Fibroblast of the aortic adventitia (primary cell): ENCODE results near the gene HSD3B7. TPM values are rescaled to one million over a fixed set of nuclear protein-coding genes. Genes with fewer than 3 reads are reported as not detected.

Source experiments
- DNase-seq: peaks from one replicate; pipeline ENCODE4 v3.0.0-alpha.2; 2010; ENCODE audit warnings: low read depth
- H3K4me3 ChIP-seq: 2 replicates; pipeline ENCODE4 v1.5.1; 2011; ENCODE audit warnings: low read depth, mild to moderate bottlenecking, control low read depth, low read length, moderate library complexity
- total RNA-seq: library from RNA; depleted of rRNA; stranded (reverse); fragments of >200 nt; gene quantifications from 2 replicates; pipeline ENCODE4 v1.2.3, GENCODE V29; 2012; ENCODE audit warnings: low replicate concordance
- TF ChIP-seq, protein P1 (sequence below): IDR thresholded peaks from 2 replicates; pipeline ENCODE4 v1.5.1; 2011; ENCODE audit warnings: mild to moderate bottlenecking, low read length, control low read depth, inconsistent platforms; ENCODE audit not compliant: insufficient read depth

HSD3B7 gene
- total RNA-seq, 1 donor, result 60.9 TPM

DNA sequence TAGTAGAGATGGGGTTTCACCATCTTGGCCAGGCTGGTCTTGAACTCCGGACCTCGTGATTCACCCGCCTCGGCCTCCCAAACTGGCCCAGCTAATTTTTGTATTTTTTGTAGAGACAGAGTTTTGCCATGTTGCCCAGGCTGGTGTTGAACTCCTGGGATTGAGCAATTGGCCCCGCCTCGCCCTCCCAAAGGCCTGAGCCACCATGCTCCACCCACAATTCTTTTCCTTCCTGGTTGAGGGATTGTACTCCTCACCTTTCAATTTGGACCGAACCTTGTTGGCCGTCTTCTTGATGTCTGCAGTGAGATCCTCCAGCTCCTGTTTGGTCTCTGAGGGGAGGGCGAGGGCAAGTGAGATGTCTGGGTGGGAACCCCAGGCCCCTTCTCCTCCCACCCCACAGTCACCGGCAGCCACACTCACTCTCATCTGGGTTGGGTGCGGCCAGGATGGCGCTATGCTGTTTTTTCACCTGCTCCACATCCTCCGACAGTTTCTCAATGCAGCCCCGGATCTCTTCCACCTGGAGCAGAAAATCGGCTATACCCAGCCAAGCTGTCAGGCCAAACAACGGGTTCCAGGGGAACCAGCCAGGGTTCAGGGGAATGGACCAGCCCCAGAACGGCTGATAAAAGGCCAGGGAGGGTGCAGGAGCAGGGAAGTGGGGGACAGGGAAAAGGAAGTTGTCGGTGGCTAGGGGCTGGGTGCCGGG lies 15.8 kb downstream of the HSD3B7 start:
- H3K4me3 ChIP-seq, result no peak overlapping the region
- DNase-seq, result no peak
- TF ChIP-seq, protein P1, sequence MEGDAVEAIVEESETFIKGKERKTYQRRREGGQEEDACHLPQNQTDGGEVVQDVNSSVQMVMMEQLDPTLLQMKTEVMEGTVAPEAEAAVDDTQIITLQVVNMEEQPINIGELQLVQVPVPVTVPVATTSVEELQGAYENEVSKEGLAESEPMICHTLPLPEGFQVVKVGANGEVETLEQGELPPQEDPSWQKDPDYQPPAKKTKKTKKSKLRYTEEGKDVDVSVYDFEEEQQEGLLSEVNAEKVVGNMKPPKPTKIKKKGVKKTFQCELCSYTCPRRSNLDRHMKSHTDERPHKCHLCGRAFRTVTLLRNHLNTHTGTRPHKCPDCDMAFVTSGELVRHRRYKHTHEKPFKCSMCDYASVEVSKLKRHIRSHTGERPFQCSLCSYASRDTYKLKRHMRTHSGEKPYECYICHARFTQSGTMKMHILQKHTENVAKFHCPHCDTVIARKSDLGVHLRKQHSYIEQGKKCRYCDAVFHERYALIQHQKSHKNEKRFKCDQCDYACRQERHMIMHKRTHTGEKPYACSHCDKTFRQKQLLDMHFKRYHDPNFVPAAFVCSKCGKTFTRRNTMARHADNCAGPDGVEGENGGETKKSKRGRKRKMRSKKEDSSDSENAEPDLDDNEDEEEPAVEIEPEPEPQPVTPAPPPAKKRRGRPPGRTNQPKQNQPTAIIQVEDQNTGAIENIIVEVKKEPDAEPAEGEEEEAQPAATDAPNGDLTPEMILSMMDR, result no peak

DNA sequence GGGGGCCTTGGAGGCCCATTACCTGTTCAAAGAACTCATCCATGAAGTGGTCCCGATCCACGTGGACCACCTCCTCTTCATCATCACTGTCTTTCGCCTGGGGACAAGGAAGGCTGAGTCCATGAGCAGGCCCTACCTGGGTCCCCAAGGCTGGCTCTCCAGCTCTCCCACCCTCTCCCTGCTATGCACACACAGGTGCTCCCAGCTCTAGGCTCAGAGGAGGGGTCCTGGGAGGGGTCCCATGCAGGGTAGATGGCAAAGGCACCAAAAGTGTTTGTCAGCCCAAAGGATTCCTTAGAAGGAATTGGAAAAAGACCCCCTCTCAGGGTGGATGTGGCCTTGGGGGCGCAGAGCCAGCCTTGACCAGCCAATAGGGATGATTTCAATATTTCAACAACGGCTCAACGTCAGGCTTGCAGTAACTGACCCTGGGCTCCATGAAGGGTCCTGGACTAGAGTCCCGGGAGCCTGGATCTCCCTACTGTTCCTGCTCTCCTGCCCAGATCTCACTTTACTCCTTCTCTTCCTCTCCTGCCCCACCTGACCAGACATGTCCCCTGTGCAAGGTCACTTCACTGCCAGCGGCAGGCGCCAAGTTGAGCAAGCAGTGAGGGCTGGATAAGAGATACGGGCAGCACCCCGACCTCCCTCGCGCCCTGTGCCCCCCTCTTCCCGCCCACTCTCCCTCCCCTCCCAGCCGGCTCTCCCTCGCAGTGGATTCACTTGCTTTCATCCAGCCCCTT lies 16.7 kb downstream of the HSD3B7 start:
- DNase-seq, result no peak
- no peak overlapping the region for H3K4me3 ChIP-seq
- TF ChIP-seq, protein P1, result no peak

DNA sequence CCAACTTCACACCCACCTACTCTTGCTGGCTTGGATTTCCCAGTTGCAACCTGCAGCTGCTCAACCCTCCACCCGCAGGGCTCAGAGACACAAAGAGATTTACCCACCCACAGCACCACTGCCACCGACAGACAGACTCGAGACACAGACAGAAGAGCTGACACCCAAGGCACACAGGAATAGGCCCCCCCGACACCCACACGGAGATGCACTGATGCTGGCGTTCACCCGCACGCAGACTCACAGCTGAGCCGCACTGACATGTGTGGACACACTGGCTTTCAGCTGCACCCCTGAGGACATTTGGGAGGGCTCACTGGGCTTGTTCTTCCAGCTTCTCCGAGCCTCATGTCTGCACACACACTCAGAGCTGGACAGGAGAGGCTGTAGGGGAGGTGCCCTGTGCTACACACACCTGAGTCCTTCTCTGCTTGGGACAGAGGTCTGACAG lies 17.3 kb downstream of the HSD3B7 start:
- H3K4me3 ChIP-seq, result no peak overlapping the region
- no peak for DNase-seq
- TF ChIP-seq, protein P1, result no peak

DNA sequence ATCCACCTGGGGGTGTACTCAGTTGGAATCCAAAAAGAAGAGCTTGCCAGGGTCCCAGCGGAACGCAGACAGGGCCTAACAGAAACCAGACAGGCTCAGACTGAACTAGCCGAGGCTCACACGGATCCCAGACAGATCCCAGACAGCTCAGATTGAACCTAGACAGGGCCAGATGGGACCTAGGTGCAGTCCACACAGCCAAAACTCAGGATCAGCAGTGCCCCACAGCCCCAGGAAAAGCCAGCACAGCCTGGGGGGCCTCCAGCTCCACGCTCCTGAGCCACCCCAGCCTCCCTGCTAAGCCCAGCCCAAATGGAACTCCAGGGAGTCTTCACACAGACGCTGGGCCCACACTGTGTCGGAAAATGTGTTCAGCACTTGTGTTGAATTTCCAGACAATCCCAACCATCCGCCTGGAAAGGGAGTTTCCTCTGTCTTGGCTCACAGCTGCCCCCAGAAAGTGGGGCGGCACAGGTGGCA lies 17.9 kb downstream of the HSD3B7 start:
- no peak for DNase-seq
- H3K4me3 ChIP-seq, result no peak overlapping the region
- TF ChIP-seq, protein P1, result no peak

DNA sequence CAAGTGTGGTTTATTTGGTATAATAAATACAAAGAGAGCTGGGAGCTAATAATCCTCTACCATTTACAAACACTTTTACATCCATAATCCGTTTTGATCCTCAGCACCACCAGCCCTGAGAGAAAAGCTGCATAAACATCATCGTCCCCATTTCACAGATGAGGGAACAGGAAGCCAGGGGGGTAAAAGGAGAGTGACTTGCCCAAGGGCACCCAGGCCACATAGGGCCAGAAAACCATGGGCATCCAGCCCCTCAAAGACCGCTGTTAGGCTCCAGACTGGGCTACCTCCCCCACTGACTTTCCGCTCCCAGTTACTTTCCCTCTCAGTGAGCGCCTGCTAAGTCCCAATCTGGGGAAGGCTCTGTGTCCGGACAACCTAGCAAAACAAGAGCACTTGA lies 18.7 kb downstream of the HSD3B7 start:
- TF ChIP-seq, protein P1, result no peak
- no peak for DNase-seq
- no peak overlapping the region for H3K4me3 ChIP-seq

DNA sequence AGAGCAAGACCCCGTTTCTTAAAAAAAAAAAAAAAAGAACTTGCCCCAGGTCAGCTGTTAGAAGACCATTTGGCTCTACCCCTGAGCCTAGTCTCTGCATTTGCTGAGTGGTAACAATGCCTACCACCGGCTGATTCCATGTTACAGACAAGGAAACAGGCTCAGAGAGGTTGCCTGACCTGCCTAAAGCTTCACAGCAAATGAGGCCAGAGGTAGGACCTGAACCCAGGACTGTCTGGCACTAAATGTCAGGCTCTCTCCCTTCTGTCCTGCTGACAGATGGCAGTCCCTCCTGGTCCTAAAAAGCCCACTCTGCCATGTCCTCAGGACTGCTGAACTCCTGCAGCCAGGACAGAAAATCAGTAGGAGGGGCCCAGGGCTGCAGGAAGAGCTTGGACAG lies 19.7 kb downstream of the HSD3B7 start:
- DNase-seq, result no peak
- TF ChIP-seq, protein P1, result no peak
- no peak overlapping the region for H3K4me3 ChIP-seq
